GM12878 (cell line): Measurements from ENCODE around the gene SRRM3. TPM values are rescaled to one million over a fixed set of nuclear protein-coding genes. Genes with fewer than 3 reads are reported as not detected.
"Not testable (repeated sequence)": the region's sequence is repeated elsewhere in the genome, so short reads cannot be mapped to it uniquely, and the experiment has no call there.

Experiments
- ATAC-seq: fragments of 200-7000 bp; cut with Tn5 transposase; 3 replicates; pipeline ENCODE4 v1.9.1; 2020; ENCODE audit warnings: mild to moderate bottlenecking, moderate library complexity
- BruUV-seq: library from RNA; stranded (reverse); fragments of 400-500 nt; replicated peaks from 2 replicates; lab custom pipeline; 2021; lab: Mats Ljungman, UMichigan
- CTCF ChIA-PET: fragments of 300-600 bp; sonication (Branson Sonifier 250); formaldehyde crosslinking; extraction: SDS; loops from one replicate; lab custom pipeline; 2021; ENCODE audit warnings: inconsistent platforms; lab: Yijun Ruan, JAX
- POLR2A ChIA-PET: fragments of 350-600 bp; formaldehyde crosslinking; extraction: SDS; loops from one replicate; lab custom pipeline; 2021; ENCODE audit warnings: inconsistent platforms; lab: Charles Lee
- RAD21 ChIA-PET: fragments of 300-600 bp; sonication (Branson Sonifier 250); formaldehyde crosslinking; loops from one replicate; lab custom pipeline; 2023; ENCODE audit warnings: antibody characterized with exemption; ENCODE audit not compliant: unreplicated experiment; lab: Charles Lee
- SMC1A ChIA-PET: fragments of 300-600 bp; sonication (Branson Sonifier 250); formaldehyde crosslinking; loops from one replicate; lab custom pipeline; 2023; ENCODE audit not compliant: unreplicated experiment, uncharacterized antibody; lab: Charles Lee
- DNase-seq: peaks from one replicate; pipeline ENCODE4 v3.0.0-alpha.2; 2011; ENCODE audit warnings: low read depth, low spot score
- FAIRE-seq: peaks from 3 replicates; lab custom pipeline; 2011; peaks lifted over from hg19 to GRCh38; lab: Jason Lieb, UNC
- H2AFZ ChIP-seq: 2 replicates; pipeline ENCODE4 v1.6.0; 2011; ENCODE audit warnings: low read depth, low read length, control low read depth; ENCODE audit not compliant: control insufficient read depth
- H3K27ac ChIP-seq: 2 replicates; pipeline ENCODE4 v1.5.1; 2011; ENCODE audit warnings: control low read depth; ENCODE audit not compliant: control insufficient read depth, insufficient read depth
- H3K27me3 ChIP-seq, 2 experiments: replicated peaks in 1 of 2; 2 replicates each; pipeline versions ENCODE4 v1.6.0 to v1.6.1; 2011; ENCODE audit warnings: low read length in 1 of 2; ENCODE audit not compliant: control insufficient read depth in 2 of 2, insufficient read depth in 2 of 2
- H3K36me3 ChIP-seq, 2 experiments: 2 replicates each; pipeline ENCODE4 v1.5.1; 2011; ENCODE audit warnings: low read length in 1 of 2; ENCODE audit not compliant: control insufficient read depth in 2 of 2, insufficient read depth in 2 of 2
- H3K4me1 ChIP-seq: 2 replicates; pipeline ENCODE4 v1.6.1; 2011; ENCODE audit warnings: mild to moderate bottlenecking, low read length, moderate library complexity, mixed read lengths; ENCODE audit not compliant: control insufficient read depth, insufficient read depth
- H3K4me2 ChIP-seq: 2 replicates; pipeline ENCODE4 v1.6.0; 2011; ENCODE audit warnings: control low read depth; ENCODE audit not compliant: control insufficient read depth, insufficient read depth
- H3K4me3 ChIP-seq: fragments of 200-600 bp; sonication (generic); 2 replicates; pipeline ENCODE4 v1.5.1; 2016
- H3K79me2 ChIP-seq: 2 replicates; pipeline ENCODE4 v1.6.0; 2011; ENCODE audit warnings: low read length; ENCODE audit not compliant: control insufficient read depth, insufficient read depth
- H3K9ac ChIP-seq: 2 replicates; pipeline ENCODE4 v1.8.0; 2011; ENCODE audit warnings: low read length, control low read depth, mixed read lengths; ENCODE audit not compliant: control insufficient read depth, insufficient read depth
- H3K9me3 ChIP-seq: replicated peaks from 3 replicates; pipeline ENCODE4 v1.5.1; 2011; ENCODE audit warnings: mild to moderate bottlenecking, low read length; ENCODE audit not compliant: control insufficient read depth, insufficient read depth
- H4K20me1 ChIP-seq: 2 replicates; pipeline ENCODE4 v1.6.0; 2011; ENCODE audit not compliant: control insufficient read depth, insufficient read depth
- BHLHE40 ChIP-seq, 2 experiments: fragments of 450-650 bp in 1 of 2; IDR thresholded peaks; 2 replicates each; pipeline ENCODE4 v1.6.1; 2011 to 2017; ENCODE audit warnings: low read depth in 2 of 2, borderline replicate concordance in 1 of 2, improper control_type of control experiment in 1 of 2, low read length in 1 of 2, mild to moderate bottlenecking in 1 of 2
- YY1 ChIP-seq: IDR thresholded peaks from 2 replicates; pipeline ENCODE4 v1.6.1; 2011; ENCODE audit warnings: low read depth, mild to moderate bottlenecking, low read length
- ZNF384 ChIP-seq: IDR thresholded peaks from 2 replicates; pipeline ENCODE4 v1.6.1; 2012; ENCODE audit warnings: low read depth, mild to moderate bottlenecking, low read length, improper control_type of control experiment, borderline replicate concordance
- WGBS: methylation state at CpG from one replicate; pipeline ENCODE4 v1.1.6; 2016; ENCODE audit warnings: low lambda C conversion rate; ENCODE audit not compliant: insufficient replicate concordance, insufficient coverage; ENCODE audit errors: missing lambda C conversion rate; 5-methylcytosine and 5-hydroxymethylcytosine counted together
- in situ Hi-C: fragments of 300-500 bp; cut with MboI; formaldehyde crosslinking; loops from 9 replicates; pipeline ENCODE4 v1.14.3; 2018; ENCODE audit warnings: mixed read lengths
- intact Hi-C: fragments of 100-400 bp; cut with micrococcal nuclease; formaldehyde crosslinking; loops from one replicate; pipeline ENCODE4 v1.14.2; 2022; ENCODE audit not compliant: unreplicated experiment
- polyA plus RNA-seq, 11 experiments: library from polyadenylated mRNA; depleted of rRNA in 4 of 11; unstranded in 6 of 11; stranded (reverse) in 5 of 11; fragments of >200 nt; fragmentation: Nextera tagmentation in 4 of 11; fragmentation: Illumina TruSeq in 1 of 11; extraction: Ambion mirVana in 4 of 11; extraction: Trizol in 1 of 11; gene quantifications; 1 replicate in 1 of 11; 2 replicates in 10 of 11; pipeline versions ENCODE4 v1.2.1 to v1.2.3, GENCODE V29; 2011 to 2016; ENCODE audit warnings: inconsistent platforms in 2 of 11, missing spikeins in 2 of 11, low read depth in 1 of 11
- total RNA-seq, 4 experiments: library from RNA; depleted of rRNA in 3 of 4; stranded (reverse); fragments of >200 nt in 3 of 4; fragmentation: Illumina TruSeq in 1 of 4; extraction: Trizol in 1 of 4; gene quantifications; 2 replicates each; pipeline versions ENCODE4 v1.2.1 to v1.2.3, GENCODE V29; 2013 to 2021

SRRM3 gene
- total and polyA plus RNA-seq, 10 of the 15 experiments (the other 5 are each of a cell fraction or from before 2014, with no cell fraction given) = 0.03 to 0.15 (median 0.05) TPM; not detected in 6

GRCh38 chr7:76286842-76287403 is 85.2 kb downstream of the SRRM3 start (continued):
- TF ChIP-seq ZNF384 (no peak), YY1 (no peak)

GRCh38 chr7:76290847-76291350 is 89.2 kb downstream of the SRRM3 start:
- H3K4me3 ChIP-seq, BruUV-seq, ATAC-seq, H3K79me2 ChIP-seq, DNase-seq, H4K20me1 ChIP-seq, H3K36me3 ChIP-seq, H3K27me3 ChIP-seq, H3K9me3 ChIP-seq, H3K4me1 ChIP-seq, in situ Hi-C loops, FAIRE-seq: not testable (repeated sequence)
- Histone ChIP-seq H3K9ac (peak overlapping the region; percentile 7; the same call in 1 of the 2 replicates), H2AFZ (0 out of 2 replicates have a peak overlapping the region, but pooled peaks have one; percentile 77), H3K4me2 (0 out of 2 replicates have a peak overlapping the region, but pooled peaks have one; percentile 14), H3K27ac (peak overlapping the region; percentile 10; the same call in 1 of the 2 replicates)
- 78% methylated on average over 6 of the region's 6 CpGs for WGBS
- intact Hi-C loops = loop anchor here (1.0 kb wide), 2 partner anchors 23 to 113 kb away; no protein-coding TSS in a partner anchor
- SMC1A ChIA-PET = interaction anchor here (0.6 to 3.0 kb wide), 6 partner anchors 11 to 119 kb away, joined by 3 to 34 read pairs (median 7); partner anchors contain the start of gene HSPB1
- CTCF ChIA-PET = interaction anchor here (0.7 to 12.9 kb wide), 19 partner anchors 9 to 271 kb away, joined by 3 to 229 read pairs (median 4); partner anchors contain the start of genes HSPB1 and YWHAG
- RAD21 ChIA-PET = interaction anchor here (0.7 to 3.1 kb wide), 5 partner anchors 12 to 113 kb away, joined by 3 to 86 read pairs (median 8); partner anchors contain the start of gene HSPB1
- POLR2A ChIA-PET = interaction anchor here (0.8 to 2.1 kb wide), 2 partner anchors 12 to 27 kb away, joined by 3 to 12 read pairs; partner anchors contain the start of gene HSPB1
- 0 out of 4 replicates have a peak, but pooled peaks of 1 of the 2 experiments have one; percentile 21 for TF ChIP-seq BHLHE40 (IDR thresholded peaks at IDR 0.05; ENCODE audit: borderline replicate concordance in 1 of 2, low read depth in 2 of 2, low read length in 1 of 2)
